ENCODE data around the gene CCDC150. TPM values are rescaled to one million over a fixed set of nuclear protein-coding genes. Genes with fewer than 3 reads are reported as not detected.

Gene CCDC150
- total RNA-seq, 1 experiment from 2014 or later: 38.0 TPM

GRCh38 chr2:196739031-196739430 lies 99.5 kb downstream of the CCDC150 start:
- no peak overlapping the region for H3K4me3 ChIP-seq (ENCODE audit: low read depth, low read length, poor library complexity, severe bottlenecking)
- no peaks in the 10 kb centered on the region for H3K27me3 ChIP-seq (replicated peaks; ENCODE audit: insufficient read depth, low read depth, low read length, poor library complexity)
- ChIA-PET POLR2A (ENCODE audit: low non-redundant PET) (no interaction called here), CTCF (no interaction called here)
- no peaks in the 10 kb centered on the region for H3K4me1 ChIP-seq (ENCODE audit: insufficient read depth, low read length, poor library complexity, severe bottlenecking)
- no peak for DNase-seq (ENCODE audit: low spot score)
- intact Hi-C loops (cut with micrococcal nuclease; ENCODE audit: unreplicated experiment): no loop called here
- no peaks in the 10 kb centered on the region for H3K36me3 ChIP-seq (ENCODE audit: insufficient read depth, low read length, poor library complexity, severe bottlenecking)
- TF ChIP-seq, protein P1, sequence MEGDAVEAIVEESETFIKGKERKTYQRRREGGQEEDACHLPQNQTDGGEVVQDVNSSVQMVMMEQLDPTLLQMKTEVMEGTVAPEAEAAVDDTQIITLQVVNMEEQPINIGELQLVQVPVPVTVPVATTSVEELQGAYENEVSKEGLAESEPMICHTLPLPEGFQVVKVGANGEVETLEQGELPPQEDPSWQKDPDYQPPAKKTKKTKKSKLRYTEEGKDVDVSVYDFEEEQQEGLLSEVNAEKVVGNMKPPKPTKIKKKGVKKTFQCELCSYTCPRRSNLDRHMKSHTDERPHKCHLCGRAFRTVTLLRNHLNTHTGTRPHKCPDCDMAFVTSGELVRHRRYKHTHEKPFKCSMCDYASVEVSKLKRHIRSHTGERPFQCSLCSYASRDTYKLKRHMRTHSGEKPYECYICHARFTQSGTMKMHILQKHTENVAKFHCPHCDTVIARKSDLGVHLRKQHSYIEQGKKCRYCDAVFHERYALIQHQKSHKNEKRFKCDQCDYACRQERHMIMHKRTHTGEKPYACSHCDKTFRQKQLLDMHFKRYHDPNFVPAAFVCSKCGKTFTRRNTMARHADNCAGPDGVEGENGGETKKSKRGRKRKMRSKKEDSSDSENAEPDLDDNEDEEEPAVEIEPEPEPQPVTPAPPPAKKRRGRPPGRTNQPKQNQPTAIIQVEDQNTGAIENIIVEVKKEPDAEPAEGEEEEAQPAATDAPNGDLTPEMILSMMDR (conservative IDR thresholded peaks at IDR 0.05; ENCODE audit: low read depth, low read length): no peak
- no peak for TF ChIP-seq EZH2 (IDR thresholded peaks at IDR 0.05; ENCODE audit: borderline replicate concordance, low read depth, low read length, poor library complexity, severe bottlenecking)
- H3K27ac ChIP-seq (ENCODE audit: low read depth, low read length, poor library complexity, severe bottlenecking): no peak overlapping the region
- H3K9me3 ChIP-seq (ENCODE audit: low read depth, low read length, poor library complexity, severe bottlenecking): no peaks in the 10 kb centered on the region
- no TSS peak for BruUV-seq (replicated peaks)

GRCh38 chr2:196742216-196742615 lies 102.7 kb downstream of the CCDC150 start:
- ChIA-PET POLR2A (ENCODE audit: low non-redundant PET) (no interaction called here), CTCF (no interaction called here)
- Histone ChIP-seq H3K4me3 (ENCODE audit: low read depth, low read length, poor library complexity, severe bottlenecking) (no peak overlapping the region), H3K9me3 (ENCODE audit: low read depth, low read length, poor library complexity, severe bottlenecking) (no peaks in the 10 kb centered on the region), H3K36me3 (ENCODE audit: insufficient read depth, low read length, poor library complexity, severe bottlenecking) (no peaks in the 10 kb centered on the region), H3K4me1 (ENCODE audit: insufficient read depth, low read length, poor library complexity, severe bottlenecking) (no peaks in the 10 kb centered on the region), H3K27ac (ENCODE audit: low read depth, low read length, poor library complexity, severe bottlenecking) (no peak overlapping the region), H3K27me3 (replicated peaks; ENCODE audit: insufficient read depth, low read depth, low read length, poor library complexity) (no peaks in the 10 kb centered on the region)
- no peak for TF ChIP-seq EZH2 (IDR thresholded peaks at IDR 0.05; ENCODE audit: borderline replicate concordance, low read depth, low read length, poor library complexity, severe bottlenecking)
- TF ChIP-seq, protein P1 (conservative IDR thresholded peaks at IDR 0.05; ENCODE audit: low read depth, low read length): no peak
- no TSS peak for BruUV-seq (replicated peaks)
- intact Hi-C loops (cut with micrococcal nuclease; ENCODE audit: unreplicated experiment): no loop called here
- no peak for DNase-seq (ENCODE audit: low spot score)

DNA sequence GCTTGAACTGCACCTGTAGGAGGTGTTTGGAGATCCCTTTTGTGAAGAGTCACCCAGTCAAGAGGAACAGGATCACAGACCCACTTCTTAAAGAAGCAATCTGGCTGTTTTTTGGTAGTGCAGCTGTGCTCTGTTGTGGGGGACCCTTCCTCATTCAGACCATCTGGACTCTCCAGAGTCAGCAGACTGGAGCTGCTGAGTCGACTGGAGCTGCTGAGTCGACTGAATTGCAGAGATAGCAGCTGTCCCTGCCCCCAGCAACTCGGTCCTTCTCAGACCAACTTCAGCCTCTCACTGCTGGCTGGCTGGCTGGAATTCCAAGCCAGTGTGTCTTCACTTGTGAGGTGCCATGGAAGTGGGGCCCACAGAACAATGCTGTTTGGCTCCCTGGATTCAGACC lies 103.2 kb downstream of the CCDC150 start:
- DNase-seq (ENCODE audit: low spot score): no peak
- ChIA-PET POLR2A (ENCODE audit: low non-redundant PET) (no interaction called here), CTCF (no interaction called here)

DNA sequence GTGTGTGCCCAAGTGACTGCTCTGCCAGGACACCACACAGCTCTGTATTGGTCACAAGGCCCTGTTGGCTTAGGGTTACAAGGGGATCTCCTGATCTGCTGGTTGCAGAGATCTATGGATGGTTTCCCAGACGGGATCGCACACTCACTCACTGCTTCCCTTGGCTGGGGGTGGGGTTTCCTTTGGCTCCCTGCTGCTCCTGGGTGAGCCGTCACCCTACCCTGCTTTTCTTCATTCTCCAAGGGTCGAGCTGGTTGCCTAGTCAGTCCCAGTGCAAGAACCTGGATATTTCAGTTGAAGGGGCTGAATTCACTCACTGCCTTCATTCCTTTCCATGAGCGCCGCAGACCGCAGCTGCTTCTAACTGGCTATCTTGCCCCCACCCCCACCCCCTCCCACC lies 103.7 kb downstream of the CCDC150 start:
- TF ChIP-seq, protein P1 (conservative IDR thresholded peaks at IDR 0.05; ENCODE audit: low read depth, low read length): no peak
- no peak for TF ChIP-seq EZH2 (IDR thresholded peaks at IDR 0.05; ENCODE audit: borderline replicate concordance, low read depth, low read length, poor library complexity, severe bottlenecking)
- Histone ChIP-seq H3K9me3 (ENCODE audit: low read depth, low read length, poor library complexity, severe bottlenecking) (no peaks in the 10 kb centered on the region), H3K27me3 (replicated peaks; ENCODE audit: insufficient read depth, low read depth, low read length, poor library complexity) (no peaks in the 10 kb centered on the region), H3K36me3 (ENCODE audit: insufficient read depth, low read length, poor library complexity, severe bottlenecking) (no peaks in the 10 kb centered on the region), H3K4me1 (ENCODE audit: insufficient read depth, low read length, poor library complexity, severe bottlenecking) (no peaks in the 10 kb centered on the region), H3K27ac (ENCODE audit: low read depth, low read length, poor library complexity, severe bottlenecking) (no peak overlapping the region), H3K4me3 (ENCODE audit: low read depth, low read length, poor library complexity, severe bottlenecking) (no peak overlapping the region)
- POLR2A ChIA-PET (ENCODE audit: low non-redundant PET): no interaction called here
- no peak for DNase-seq (ENCODE audit: low spot score)
- CTCF ChIA-PET: no interaction called here
- intact Hi-C loops (cut with micrococcal nuclease; ENCODE audit: unreplicated experiment): no loop called here
- no TSS peak for BruUV-seq (replicated peaks)

More for the DNA sequence above, 103.2 kb downstream of the CCDC150 start:
- Histone ChIP-seq H3K27me3 (replicated peaks; ENCODE audit: insufficient read depth, low read depth, low read length, poor library complexity) (no peaks in the 10 kb centered on the region), H3K27ac (ENCODE audit: low read depth, low read length, poor library complexity, severe bottlenecking) (no peak overlapping the region), H3K4me3 (ENCODE audit: low read depth, low read length, poor library complexity, severe bottlenecking) (no peak overlapping the region), H3K9me3 (ENCODE audit: low read depth, low read length, poor library complexity, severe bottlenecking) (no peaks in the 10 kb centered on the region), H3K36me3 (ENCODE audit: insufficient read depth, low read length, poor library complexity, severe bottlenecking) (no peaks in the 10 kb centered on the region), H3K4me1 (ENCODE audit: insufficient read depth, low read length, poor library complexity, severe bottlenecking) (no peaks in the 10 kb centered on the region)
- TF ChIP-seq EZH2 (IDR thresholded peaks at IDR 0.05; ENCODE audit: borderline replicate concordance, low read depth, low read length, poor library complexity, severe bottlenecking): no peak
- no TSS peak for BruUV-seq (replicated peaks)
- intact Hi-C loops (cut with micrococcal nuclease; ENCODE audit: unreplicated experiment): no loop called here
